Measurements from ENCODE around the gene STX5.
"Not testable (repeated sequence)": the region's sequence is repeated elsewhere in the genome, so short reads cannot be mapped to it uniquely, and the experiment has no call there.

STX5 gene

DNA sequence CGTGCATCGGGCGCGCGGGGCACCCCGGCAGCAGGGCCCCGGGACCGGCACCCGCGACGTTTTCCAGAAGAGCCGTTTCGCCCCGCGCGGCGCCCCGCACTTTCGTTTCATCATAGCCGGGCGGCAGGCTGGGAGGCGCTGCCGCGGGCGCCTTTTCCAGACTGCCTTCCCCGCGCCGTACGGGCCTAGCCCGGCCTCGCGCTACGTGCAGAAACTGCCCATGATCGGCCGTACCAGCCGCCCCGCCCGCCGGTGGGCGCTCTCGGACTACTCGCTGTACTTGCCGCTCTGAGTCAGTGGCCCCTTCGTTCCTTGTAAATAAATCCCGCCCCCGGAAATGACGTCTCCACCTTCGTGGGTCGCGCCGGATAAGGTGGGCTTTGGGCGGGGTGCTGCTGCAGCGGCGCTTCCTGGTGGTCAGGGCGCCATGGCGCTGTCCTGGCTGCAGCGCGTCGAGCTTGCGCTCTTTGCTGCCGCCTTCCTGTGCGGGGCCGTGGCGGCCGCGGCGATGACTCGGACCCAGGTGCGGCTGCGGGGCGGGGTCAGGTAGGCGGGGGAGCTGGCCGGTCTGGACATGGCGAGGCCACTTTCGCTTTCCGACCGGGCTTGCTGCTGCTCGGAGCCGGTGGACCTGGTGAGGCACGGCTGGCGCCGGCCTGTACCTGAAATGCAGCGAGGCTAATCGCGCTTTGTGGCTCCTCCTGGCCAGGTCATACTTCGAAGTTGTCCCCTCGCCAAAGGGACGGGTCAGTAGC lies 44.7 kb downstream of the STX5 start, which contains the start of gene TMEM179B:
Gene TMEM179B, plus strand, starts transcription at position 398 of the 755 bp plus-strand sequence. Its CDS starts 30 bp downstream, at position 428.
- Mint-ChIP-seq H3K4me3 (peak within 1 kb of the TSS; percentile 89), H3K27ac (peak within 1 kb of the TSS; percentile 92), H3K27me3 (no peaks in the 10 kb centered on the region), H3K9me3 (ENCODE audit: low read depth) (no peaks in the 10 kb centered on the region), H3K36me3 (peaks cover 3% of the 10 kb centered on the region), H3K4me1 (ENCODE audit: low read depth) (peaks cover 41% of the 10 kb centered on the region)

DNA sequence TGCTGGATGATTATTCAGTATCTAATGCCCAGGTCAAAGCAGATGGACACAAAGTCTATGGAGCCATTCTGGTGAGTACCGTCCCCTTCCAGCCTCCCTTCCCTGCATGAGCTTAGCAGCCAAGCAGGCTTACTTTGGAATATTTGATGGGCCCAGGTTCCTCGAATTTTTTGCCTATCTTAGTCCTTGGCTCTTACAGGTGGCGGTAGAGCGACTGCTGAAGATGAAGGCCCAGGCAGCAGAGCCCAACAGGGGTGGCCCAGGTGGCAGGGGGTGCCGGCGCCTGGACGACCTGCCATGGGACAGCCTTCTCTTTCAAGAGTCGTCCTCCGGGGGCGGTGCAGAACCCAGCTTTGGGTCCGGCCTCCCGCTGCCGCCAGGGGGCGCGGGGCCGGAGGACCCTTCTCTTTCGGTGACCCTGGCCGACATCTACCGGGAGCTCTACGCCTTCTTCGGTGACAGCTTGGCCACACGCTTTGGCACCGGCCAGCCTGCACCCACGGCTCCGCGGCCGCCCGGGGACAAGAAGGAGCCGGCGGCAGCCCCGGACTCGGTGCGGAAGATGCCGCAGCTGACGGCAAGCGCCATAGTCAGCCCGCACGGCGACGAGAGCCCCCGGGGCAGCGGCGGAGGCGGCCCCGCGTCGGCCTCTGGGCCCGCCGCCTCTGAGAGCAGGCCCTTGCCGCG lies 45.4 kb downstream of the STX5 start:
- Mint-ChIP-seq H3K27ac (peak overlapping the region; percentile 92), H3K27me3 (no peaks in the 10 kb centered on the region), H3K9me3 (ENCODE audit: low read depth) (no peaks in the 10 kb centered on the region), H3K4me3 (peak overlapping the region; percentile 87), H3K36me3 (peaks cover 3% of the 10 kb centered on the region), H3K4me1 (ENCODE audit: low read depth) (peaks cover 37% of the 10 kb centered on the region)

GRCh38 chr11:62782753-62783152 lies 49.1 kb downstream of the STX5 start:
- peaks cover 9% of the 10 kb centered on the region for H3K4me1 Mint-ChIP-seq (ENCODE audit: low read depth)
- no peak overlapping the region for H3K4me3 Mint-ChIP-seq
- no peaks in the 10 kb centered on the region for H3K27me3 Mint-ChIP-seq
- H3K9me3 Mint-ChIP-seq (ENCODE audit: low read depth), result no peaks in the 10 kb centered on the region
- no peak overlapping the region for H3K27ac Mint-ChIP-seq
- H3K36me3 Mint-ChIP-seq, result no peaks in the 10 kb centered on the region

GRCh38 chr11:62778441-62778840 lies 53.4 kb downstream of the STX5 start:
- Mint-ChIP-seq H3K4me1 (ENCODE audit: low read depth) (peaks cover 5% of the 10 kb centered on the region), H3K4me3 (no peak overlapping the region), H3K9me3 (ENCODE audit: low read depth) (no peaks in the 10 kb centered on the region), H3K36me3 (no peaks in the 10 kb centered on the region), H3K27ac (no peak overlapping the region), H3K27me3 (no peaks in the 10 kb centered on the region)

DNA sequence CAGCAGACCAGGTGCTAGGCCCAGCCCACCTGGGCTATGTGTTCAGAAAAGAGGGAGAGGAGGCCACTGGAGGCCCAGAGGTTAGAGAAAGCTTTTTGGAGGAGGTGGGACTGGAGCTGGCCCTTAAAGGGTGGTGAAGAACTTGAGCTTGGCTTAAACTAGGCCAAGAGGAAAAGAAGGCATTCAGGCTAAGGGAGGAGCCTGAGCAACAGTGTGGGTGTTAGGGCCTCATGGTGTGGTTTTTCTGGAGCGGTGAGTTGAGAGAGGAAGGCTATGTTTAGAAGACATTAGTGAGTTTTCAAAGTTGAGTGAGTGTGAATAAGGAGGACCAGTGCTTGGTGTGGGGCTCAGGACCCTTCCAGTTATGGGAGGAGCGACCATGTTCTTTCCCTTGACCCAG lies 54.5 kb downstream of the STX5 start:
- H3K9me3 Mint-ChIP-seq (ENCODE audit: low read depth), result no peaks in the 10 kb centered on the region
- no peaks in the 10 kb centered on the region for H3K27me3 Mint-ChIP-seq
- no peak overlapping the region for H3K4me3 Mint-ChIP-seq
- no peaks in the 10 kb centered on the region for H3K36me3 Mint-ChIP-seq
- peaks cover 5% of the 10 kb centered on the region for H3K4me1 Mint-ChIP-seq (ENCODE audit: low read depth)
- H3K27ac Mint-ChIP-seq, result no peak overlapping the region

- no peaks in the 10 kb centered on the region for H3K36me3 Mint-ChIP-seq
- H3K4me3 Mint-ChIP-seq, result no peak overlapping the region
- H3K27me3 Mint-ChIP-seq, result no peaks in the 10 kb centered on the region
- peaks cover 14% of the 10 kb centered on the region for H3K4me1 Mint-ChIP-seq (ENCODE audit: low read depth)
- H3K9me3 Mint-ChIP-seq (ENCODE audit: low read depth), result no peaks in the 10 kb centered on the region
- H3K27ac Mint-ChIP-seq, result no peak overlapping the region
Observed at GRCh38 chr11:62775646-62776045, 56.2 kb downstream of the STX5 start.

- no peak overlapping the region for H3K4me3 Mint-ChIP-seq
- no peaks in the 10 kb centered on the region for H3K36me3 Mint-ChIP-seq
- no peaks in the 10 kb centered on the region for H3K9me3 Mint-ChIP-seq (ENCODE audit: low read depth)
- H3K27ac Mint-ChIP-seq, result no peak overlapping the region
- H3K27me3 Mint-ChIP-seq, result no peaks in the 10 kb centered on the region
- H3K4me1 Mint-ChIP-seq (ENCODE audit: low read depth), result peaks cover 26% of the 10 kb centered on the region
Observed at GRCh38 chr11:62774407-62774806, 57.4 kb downstream of the STX5 start.

DNA sequence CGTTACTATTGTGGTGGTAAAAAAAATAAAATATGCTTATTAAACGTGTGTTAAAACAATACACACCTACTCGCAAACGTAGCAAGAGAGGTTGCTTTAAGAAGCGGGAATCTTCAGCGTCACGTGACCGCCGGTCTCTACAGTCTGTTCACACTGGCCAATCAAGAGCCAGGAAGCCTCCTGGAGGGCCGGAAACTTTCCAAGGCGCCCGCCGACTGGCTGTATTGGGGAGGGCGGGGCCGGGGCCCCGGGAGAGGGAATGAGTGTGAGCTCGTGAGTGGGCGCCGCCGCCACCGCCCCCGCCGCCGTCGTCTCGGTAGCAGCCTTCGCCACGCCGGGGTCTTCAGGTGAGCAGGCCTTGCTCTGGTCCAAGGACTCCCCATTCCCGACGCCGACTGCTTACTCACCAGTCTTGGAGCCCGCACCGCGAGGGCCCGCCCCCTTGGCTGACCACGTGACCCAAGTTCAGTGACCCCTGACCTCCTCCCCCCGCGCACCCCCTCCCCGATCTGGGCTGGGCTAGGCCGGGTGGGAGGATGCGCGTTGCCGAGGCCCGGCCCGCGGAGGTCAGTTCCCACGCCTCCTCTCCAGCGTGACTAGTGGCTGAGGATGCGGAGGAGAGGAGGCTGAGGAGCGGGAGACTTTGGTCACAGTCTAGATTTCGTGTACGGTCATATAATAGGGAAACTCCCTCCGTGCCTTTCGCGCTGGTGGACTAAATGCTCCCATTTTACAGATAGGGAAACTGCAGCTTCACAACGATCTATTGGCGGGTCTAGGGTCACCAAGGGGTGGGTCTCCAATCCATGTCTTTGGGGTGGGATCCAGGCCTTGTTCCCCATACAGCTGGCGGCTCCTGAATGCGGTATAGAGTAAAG lies 60.5 kb downstream of the STX5 start, which contains the start of gene TAF6L:
Gene TAF6L, plus strand, starts transcription at position 253 of the 878 bp plus-strand sequence. CDS start 4,388 bp downstream, outside the sequence.
- Mint-ChIP-seq H3K27ac (peak within 1 kb of the TSS; percentile 97), H3K27me3 (no peaks in the 10 kb centered on the region), H3K9me3 (ENCODE audit: low read depth) (no peaks in the 10 kb centered on the region), H3K36me3 (no peaks in the 10 kb centered on the region), H3K4me1 (ENCODE audit: low read depth) (peaks cover 24% of the 10 kb centered on the region), H3K4me3 (peak within 1 kb of the TSS; percentile 92)

GRCh38 chr11:62770778-62771143 lies 61.1 kb downstream of the STX5 start:
- peak overlapping the region; percentile 92 for H3K4me3 Mint-ChIP-seq
- peaks cover 24% of the 10 kb centered on the region for H3K4me1 Mint-ChIP-seq (ENCODE audit: low read depth)
- peak overlapping the region; percentile 97 for H3K27ac Mint-ChIP-seq
- H3K9me3 Mint-ChIP-seq (ENCODE audit: low read depth), result no peaks in the 10 kb centered on the region
- no peaks in the 10 kb centered on the region for H3K36me3 Mint-ChIP-seq
- H3K27me3 Mint-ChIP-seq, result no peaks in the 10 kb centered on the region

DNA sequence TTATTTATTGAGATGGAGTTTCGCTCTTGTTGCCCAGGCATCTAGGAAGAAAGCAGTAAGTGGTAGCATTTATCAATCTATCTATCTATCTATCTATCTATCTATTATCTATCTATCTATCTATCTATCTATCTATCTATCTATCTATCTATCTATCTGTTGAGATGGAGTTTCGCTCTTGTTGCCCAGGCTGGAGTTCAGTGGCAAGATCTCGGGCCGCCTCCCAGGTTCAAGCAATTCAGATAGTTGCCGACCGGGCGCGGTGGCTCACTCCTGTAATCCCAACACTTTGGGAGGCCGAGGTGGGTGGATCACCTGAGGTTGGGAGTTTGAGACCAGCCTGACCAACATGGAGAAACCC lies 71.0 kb downstream of the STX5 start:
- H3K36me3 Mint-ChIP-seq; H3K9me3 Mint-ChIP-seq (ENCODE audit: low read depth); H3K27me3 Mint-ChIP-seq; H3K27ac Mint-ChIP-seq: not testable (repeated sequence)
- Mint-ChIP-seq H3K4me1 (ENCODE audit: low read depth) (peaks cover 22% of the 10 kb centered on the region), H3K4me3 (peak overlapping the region; percentile 98)

DNA sequence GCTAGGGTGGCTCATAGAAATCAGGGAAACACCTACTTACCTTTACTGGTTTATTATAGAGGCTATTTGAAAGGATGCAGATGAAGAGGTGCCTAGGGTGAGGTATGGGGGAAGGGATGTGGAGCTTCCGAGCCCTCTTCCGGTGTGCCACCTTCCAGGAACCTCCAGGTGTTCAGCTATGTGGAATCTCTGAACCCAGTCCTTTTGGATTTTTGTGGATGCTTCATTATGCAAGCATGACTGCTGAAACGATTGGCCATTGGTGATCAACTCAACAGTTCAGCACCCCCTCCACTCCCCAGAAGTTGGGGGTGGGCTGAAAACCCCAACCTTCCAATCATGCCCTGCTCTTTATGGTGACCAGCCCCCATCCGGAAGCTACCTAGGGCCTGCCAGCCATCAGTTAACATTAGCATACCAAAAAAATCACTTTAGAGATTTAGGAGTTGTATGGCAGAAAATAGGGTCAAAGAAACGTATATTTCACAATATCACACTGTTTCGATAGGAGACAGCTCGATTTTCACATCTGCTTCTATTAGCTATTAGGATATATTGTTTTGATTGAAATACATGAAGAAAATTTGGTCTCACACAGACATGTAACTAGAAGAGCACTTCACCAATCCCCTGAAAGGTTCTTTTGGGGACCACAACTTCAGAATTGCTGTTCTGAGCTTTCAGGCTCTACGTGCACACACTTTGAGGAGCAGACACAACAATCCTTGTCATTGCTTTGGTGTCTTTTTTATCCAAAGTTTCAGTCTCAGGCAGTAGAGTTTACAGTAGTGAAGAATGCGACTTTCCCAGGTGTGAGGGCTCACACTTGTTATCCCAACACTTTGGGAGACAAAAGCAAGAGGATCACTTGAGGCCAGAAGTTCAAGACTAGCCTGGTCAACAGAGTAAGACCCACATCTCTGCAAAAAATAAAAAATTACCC lies 73.7 kb downstream of the STX5 start:
- Mint-ChIP-seq H3K4me1 (ENCODE audit: low read depth) (peaks cover 18% of the 10 kb centered on the region), H3K27ac (no peak overlapping the region), H3K27me3 (no peaks in the 10 kb centered on the region), H3K4me3 (no peak overlapping the region), H3K36me3 (peaks cover 2% of the 10 kb centered on the region), H3K9me3 (ENCODE audit: low read depth) (no peaks in the 10 kb centered on the region)

All from activated naive CD8-positive, alpha-beta T cell (primary cell).